Left cardiac atrium (tissue), 2 donors: ENCODE results near the gene PCSK1. TPM values are rescaled to one million over a fixed set of nuclear protein-coding genes. Genes with fewer than 3 reads are reported as not detected.

Source experiments
- total RNA-seq, 2 donors: library from RNA; stranded (reverse); fragmentation: NEBNext Ultra II Directional; extraction: Animal tissue kit (Norgen Biotek cat#: 25700); gene quantifications; one replicate each; pipeline ENCODE4 v1.2.1, GENCODE V29; 2021
- donor health status: DM: no; HTN: yes; CAD: no; lungs with severe emphysema.
- donor health status: DM: yes; HTN: yes; CAD: no.

Gene PCSK1
- total RNA-seq, 2 donors from 2014 or later, result 0.41 to 3.1 TPM

Other genes starting within 250 kb of the PCSK1 start
- 100 to 1,000 TPM; 422 to 589 TPM for gene CAST, start 229.1 kb upstream of the PCSK1 start, total RNA-seq